Activated T-helper 2 cell treated with anti-CD3 and anti-CD28 coated beads, Interferon-gamma antibody, Interleukin-2, Interleukin-4, amounts not matched to agents 10 μg/mL and 5 μg/mL and 100 μg/mL, durations not matched to agents 14 hours and 24 hours and 36 hours (primary cell): Measurements from ENCODE around the gene VIPAS39. TPM values are rescaled to one million over a fixed set of nuclear protein-coding genes. Genes with fewer than 3 reads are reported as not detected.

Experiments used
- DNase-seq: peaks from one replicate; pipeline ENCODE4 v3.0.0; 2021; ENCODE audit warnings: low spot score
- H3K27ac Mint-ChIP-seq: one replicate; pipeline ENCODE4 v1.8.0; 2021; ENCODE audit warnings: mixed read lengths
- H3K27me3 Mint-ChIP-seq: one replicate; pipeline ENCODE4 v1.8.0; 2021; ENCODE audit warnings: low read depth, mixed read lengths
- H3K36me3 Mint-ChIP-seq: one replicate; pipeline ENCODE4 v1.8.0; 2021; ENCODE audit warnings: low read depth, mixed read lengths
- H3K4me1 Mint-ChIP-seq: one replicate; pipeline ENCODE4 v1.8.0; 2021; ENCODE audit warnings: low read depth, mixed read lengths
- H3K4me3 Mint-ChIP-seq: one replicate; pipeline ENCODE4 v1.8.0; 2021; ENCODE audit warnings: low read depth, mild to moderate bottlenecking, moderate library complexity, mixed read lengths
- H3K9me3 Mint-ChIP-seq: one replicate; pipeline ENCODE4 v1.8.0; 2021; ENCODE audit warnings: mixed read lengths
- intact Hi-C: fragments of 100-400 bp; cut with micrococcal nuclease; formaldehyde crosslinking; loops from one replicate; pipeline ENCODE4 v1.15.1; 2023
- total RNA-seq: library from RNA; stranded (reverse); gene quantifications from 2 replicates; pipeline ENCODE4 v1.2.3, GENCODE V29; 2022

Gene VIPAS39
- total RNA-seq, result 15.7 and 16.5 TPM in 2 replicates

DNA sequence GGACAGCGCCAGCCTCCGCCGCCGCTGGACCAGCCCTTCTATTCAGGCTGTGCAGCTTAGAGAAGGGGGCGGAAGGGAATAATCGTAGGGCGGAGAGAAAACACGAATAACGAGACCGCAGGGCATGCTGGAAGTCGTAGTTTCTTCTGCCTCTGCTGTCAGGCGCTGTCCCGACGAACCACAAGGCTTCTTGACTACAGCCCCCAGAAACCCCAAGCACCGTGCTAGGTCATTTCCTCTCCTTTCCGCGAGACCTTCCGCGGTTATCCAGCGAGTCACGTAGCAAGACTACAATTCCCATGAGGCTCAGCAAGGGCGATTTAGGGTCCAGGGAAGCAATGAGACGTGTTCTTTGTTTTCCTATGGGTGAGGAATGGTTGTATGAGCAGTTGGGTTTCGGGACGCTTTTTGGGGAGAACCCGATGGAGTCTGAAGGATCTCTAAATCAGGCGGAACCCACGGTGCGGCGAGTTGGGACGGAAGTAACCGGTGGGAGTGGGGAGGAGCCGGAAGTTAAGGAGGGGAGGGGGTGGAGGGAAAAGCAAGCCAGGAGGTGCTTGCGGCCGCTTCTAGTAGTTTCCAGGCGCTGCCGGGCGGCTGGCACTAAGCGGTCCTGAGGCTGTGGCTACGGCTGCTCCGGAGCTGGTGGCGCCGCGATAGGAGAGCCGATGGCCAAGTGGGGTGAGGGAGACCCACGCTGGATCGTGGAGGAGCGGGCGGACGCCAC lies at the start of gene VIPAS39, which contains the start of gene AHSA1:
Gene VIPAS39 (minus strand): TSS at position 80 of the 727 bp plus-strand sequence. CDS start 3,499 bp downstream, outside the sequence.
Gene AHSA1 (plus strand): TSS at position 572 of the 727 bp plus-strand sequence. CDS start 97 bp downstream, at position 669.
- intact Hi-C loops, result loop anchor here (1.0 to 5.0 kb wide), 9 partner anchors 80 to 359 kb away; partner anchors contain the start of genes ADCK1, ALKBH1, CIPC and GSTZ1

GRCh38 chr14:77505031-77505430 lies 47.6 kb upstream of the VIPAS39 start:
- H3K9me3 Mint-ChIP-seq, result peaks cover 5% of the 10 kb centered on the region
- H3K4me3 Mint-ChIP-seq, result no peak overlapping the region
- peaks cover 9% of the 10 kb centered on the region for H3K27me3 Mint-ChIP-seq
- H3K4me1 Mint-ChIP-seq, result no peaks in the 10 kb centered on the region
- H3K36me3 Mint-ChIP-seq, result peaks cover 22% of the 10 kb centered on the region
- H3K27ac Mint-ChIP-seq, result no peak overlapping the region
- intact Hi-C loops, result no loop called here
- no peak for DNase-seq

More for the DNA sequence above, at the start of gene VIPAS39, which contains the start of gene AHSA1:
- Mint-ChIP-seq H3K9me3 (no peaks in the 10 kb centered on the region), H3K36me3 (peaks cover 48% of the 10 kb centered on the region), H3K4me1 (peaks cover 23% of the 10 kb centered on the region), H3K27ac (peak within 1 kb of the TSS; percentile 98), H3K27me3 (no peaks in the 10 kb centered on the region), H3K4me3 (peak within 1 kb of the TSS; percentile 97)
- DNase-seq, result peak; percentile 95

- Mint-ChIP-seq H3K36me3 (peaks cover 13% of the 10 kb centered on the region), H3K9me3 (peaks cover 5% of the 10 kb centered on the region), H3K27me3 (peaks cover 18% of the 10 kb centered on the region), H3K27ac (no peak overlapping the region), H3K4me1 (peaks cover under 1% of the 10 kb centered on the region), H3K4me3 (no peak overlapping the region)
- intact Hi-C loops, result no loop called here
- no peak for DNase-seq
These were observed 45.7 kb upstream of the VIPAS39 start for GRCh38 chr14:77503138-77503537.

GRCh38 chr14:77502109-77502782 lies 44.8 kb upstream of the VIPAS39 start:
- intact Hi-C loops, result no loop called here
- H3K4me1 Mint-ChIP-seq, result peaks cover 3% of the 10 kb centered on the region
- H3K27me3 Mint-ChIP-seq, result peaks cover 26% of the 10 kb centered on the region
- no peak overlapping the region for H3K27ac Mint-ChIP-seq
- peaks cover 9% of the 10 kb centered on the region for H3K36me3 Mint-ChIP-seq
- H3K4me3 Mint-ChIP-seq, result no peak overlapping the region
- H3K9me3 Mint-ChIP-seq, result peaks cover 5% of the 10 kb centered on the region
- DNase-seq, result no peak

DNA sequence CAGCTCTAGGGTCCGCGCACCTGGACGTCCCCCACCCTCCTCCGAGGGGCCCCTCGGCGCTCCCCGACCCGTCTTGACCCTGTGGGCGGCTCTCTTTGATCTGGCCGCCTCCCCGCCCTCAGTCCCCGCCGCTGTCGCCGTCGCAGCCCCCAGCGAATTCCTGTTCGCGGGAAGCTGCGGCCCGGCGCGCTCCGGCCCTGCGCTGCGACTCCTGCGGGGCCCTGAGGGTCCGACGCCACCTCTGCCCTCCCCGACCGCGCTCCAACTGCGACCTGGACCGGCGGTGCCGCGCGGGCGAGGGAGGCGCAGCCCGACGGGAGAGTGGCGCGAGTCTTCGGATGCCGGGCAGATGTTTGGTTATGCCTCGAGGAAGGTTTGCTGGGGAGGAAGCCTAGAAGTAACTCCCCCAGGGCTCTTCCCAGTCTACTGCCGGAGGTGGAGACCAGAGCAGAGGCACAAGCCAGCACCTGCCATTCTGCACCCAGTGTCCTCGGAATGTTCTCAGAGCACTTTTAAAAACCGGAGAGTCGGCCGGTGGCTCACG lies 41.7 kb upstream of the VIPAS39 start:
- Mint-ChIP-seq H3K9me3 (peaks cover 5% of the 10 kb centered on the region), H3K4me1 (peaks cover 3% of the 10 kb centered on the region), H3K4me3 (peak overlapping the region; percentile 54), H3K27ac (no peak overlapping the region), H3K36me3 (peaks cover 3% of the 10 kb centered on the region), H3K27me3 (peaks cover 37% of the 10 kb centered on the region)
- no peak for DNase-seq
- intact Hi-C loops, result no loop called here

DNA sequence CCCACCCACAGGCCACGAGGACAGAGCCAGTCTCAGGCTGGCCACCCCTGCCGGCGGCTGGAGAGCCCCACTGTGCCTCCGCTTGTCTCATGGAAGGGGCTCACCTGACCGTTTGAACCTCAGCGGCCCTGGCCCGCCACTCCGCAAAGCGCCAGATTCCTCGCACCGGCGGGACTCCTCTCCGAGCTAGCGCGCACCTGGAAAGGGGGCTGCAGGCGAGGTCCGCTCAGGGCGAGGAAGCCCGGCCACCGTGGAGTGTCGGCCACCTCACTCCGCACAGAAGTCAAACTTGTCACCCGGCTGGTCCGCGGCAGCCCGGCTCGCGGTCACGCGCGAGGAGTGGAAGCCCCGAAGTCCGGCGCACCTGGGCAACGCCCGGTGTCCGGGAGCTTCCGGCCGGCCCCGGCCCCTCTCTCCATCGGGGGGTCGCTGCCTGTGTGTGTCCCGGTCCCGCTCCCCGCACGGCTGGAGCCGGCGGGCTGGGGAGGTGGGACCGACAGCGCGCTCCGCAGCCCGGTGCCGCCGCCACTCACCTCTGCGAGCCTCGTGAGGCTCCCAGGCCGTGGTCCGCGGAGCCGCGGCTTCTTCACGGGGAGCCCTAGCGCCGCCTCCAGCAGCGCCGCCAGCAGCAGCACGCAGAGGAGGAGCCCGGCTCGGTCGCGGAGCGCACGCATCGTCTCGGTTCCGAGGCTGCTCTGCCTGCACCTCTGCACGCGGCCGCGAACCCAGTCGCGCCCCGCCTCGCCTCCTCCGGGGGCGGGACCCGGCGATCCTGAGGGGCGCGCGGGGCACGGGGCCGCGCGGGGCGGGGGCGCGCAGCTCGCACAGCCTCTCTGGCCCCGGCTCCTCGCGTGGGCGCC lies 40.9 kb upstream of the VIPAS39 start, which contains the start of gene ISM2:
Gene ISM2 (minus strand): TSS at position 697 of the 860 bp plus-strand sequence. CDS start 23 bp downstream, at position 674.
- Mint-ChIP-seq H3K4me3 (peak within 1 kb of the TSS; percentile 54), H3K27ac (no peak within 1 kb of the TSS), H3K9me3 (peaks cover 4% of the 10 kb centered on the region), H3K4me1 (peaks cover 3% of the 10 kb centered on the region), H3K36me3 (peaks cover 3% of the 10 kb centered on the region), H3K27me3 (peaks cover 37% of the 10 kb centered on the region)
- peak; percentile 36 for DNase-seq
- intact Hi-C loops, result no loop called here

DNA sequence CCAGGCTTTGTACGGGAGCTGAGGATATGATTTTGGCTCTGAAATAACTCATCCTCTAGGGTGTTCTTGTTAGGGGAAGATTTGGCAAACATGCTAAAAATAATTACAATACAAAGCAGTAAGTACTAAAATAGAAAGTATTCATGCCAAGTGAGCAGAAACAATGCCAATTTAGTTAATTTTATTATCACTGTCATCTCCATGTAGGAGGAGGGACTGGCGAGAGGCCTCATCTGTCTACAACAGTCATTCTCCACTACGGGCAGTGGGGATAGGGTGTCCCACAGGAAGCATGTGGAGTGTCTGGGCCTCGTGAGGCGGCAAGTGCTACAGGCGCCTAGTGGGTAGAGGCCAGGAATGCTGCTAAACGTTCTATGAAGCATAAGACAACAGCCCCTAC lies 37.9 kb upstream of the VIPAS39 start:
- no peak overlapping the region for H3K4me3 Mint-ChIP-seq
- peaks cover 31% of the 10 kb centered on the region for H3K27me3 Mint-ChIP-seq
- H3K27ac Mint-ChIP-seq, result no peak overlapping the region
- intact Hi-C loops, result no loop called here
- no peaks in the 10 kb centered on the region for H3K36me3 Mint-ChIP-seq
- peaks cover 3% of the 10 kb centered on the region for H3K4me1 Mint-ChIP-seq
- H3K9me3 Mint-ChIP-seq, result no peaks in the 10 kb centered on the region
- no peak for DNase-seq

- no peak overlapping the region for H3K27ac Mint-ChIP-seq
- H3K36me3 Mint-ChIP-seq, result no peaks in the 10 kb centered on the region
These were observed 33.7 kb upstream of the VIPAS39 start for GRCh38 chr14:77491056-77491455.

GRCh38 chr14:77490347-77490986 lies 33.1 kb upstream of the VIPAS39 start:
- H3K9me3 Mint-ChIP-seq, result no peaks in the 10 kb centered on the region
- H3K4me1 Mint-ChIP-seq, result no peaks in the 10 kb centered on the region
- intact Hi-C loops, result no loop called here
- H3K27ac Mint-ChIP-seq, result no peak overlapping the region
- no peak overlapping the region for H3K4me3 Mint-ChIP-seq
- no peak for DNase-seq
- H3K27me3 Mint-ChIP-seq, result peaks cover 2% of the 10 kb centered on the region
- no peaks in the 10 kb centered on the region for H3K36me3 Mint-ChIP-seq

More at GRCh38 chr14:77491056-77491455, 33.7 kb upstream of the VIPAS39 start:
- no peak for DNase-seq
- peaks cover 6% of the 10 kb centered on the region for H3K27me3 Mint-ChIP-seq
- intact Hi-C loops, result no loop called here
- no peaks in the 10 kb centered on the region for H3K4me1 Mint-ChIP-seq
- H3K9me3 Mint-ChIP-seq, result no peaks in the 10 kb centered on the region
- no peak overlapping the region for H3K4me3 Mint-ChIP-seq

GRCh38 chr14:77489041-77489440 lies 31.6 kb upstream of the VIPAS39 start:
- Mint-ChIP-seq H3K36me3 (no peaks in the 10 kb centered on the region), H3K4me1 (no peaks in the 10 kb centered on the region), H3K27ac (no peak overlapping the region), H3K4me3 (no peak overlapping the region), H3K9me3 (no peaks in the 10 kb centered on the region), H3K27me3 (no peaks in the 10 kb centered on the region)
- DNase-seq, result no peak
- intact Hi-C loops, result no loop called here

DNA sequence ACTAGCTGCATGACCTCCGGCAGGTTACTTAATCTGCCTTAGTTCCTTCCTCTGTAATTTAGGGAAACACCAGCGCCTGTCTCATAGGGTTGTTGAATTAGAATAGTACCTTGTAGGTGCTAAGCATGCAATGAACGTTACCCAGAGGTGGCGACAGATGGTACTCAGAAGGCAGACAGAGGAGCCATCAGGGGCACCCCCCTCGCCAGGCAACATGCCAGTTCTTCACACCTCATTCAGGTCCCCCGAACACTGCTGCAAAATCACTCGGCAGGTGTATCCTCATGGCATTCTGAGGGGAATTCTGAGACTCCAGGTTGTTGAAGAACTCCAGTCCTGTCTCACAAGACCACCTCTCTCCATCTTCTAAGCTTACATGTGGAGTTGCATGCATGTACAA lies 31.2 kb upstream of the VIPAS39 start:
- intact Hi-C loops, result no loop called here
- H3K4me1 Mint-ChIP-seq, result no peaks in the 10 kb centered on the region
- H3K36me3 Mint-ChIP-seq, result no peaks in the 10 kb centered on the region

More for the DNA sequence above, 31.2 kb upstream of the VIPAS39 start:
- DNase-seq, result no peak
- H3K27ac Mint-ChIP-seq, result no peak overlapping the region
- H3K4me3 Mint-ChIP-seq, result no peak overlapping the region
- H3K9me3 Mint-ChIP-seq, result no peaks in the 10 kb centered on the region
- H3K27me3 Mint-ChIP-seq, result no peaks in the 10 kb centered on the region
